Thyroid gland (tissue), 4 donors: ENCODE data around the gene DLGAP1. TPM values are rescaled to one million over a fixed set of nuclear protein-coding genes. Genes with fewer than 3 reads are reported as not detected.

ENCODE experiments used
- DNase-seq, 2 donors: peaks; one replicate each; pipeline ENCODE4 v3.0.0-alpha.2; 2019
- H3K27ac ChIP-seq, 3 donors: fragments of 200-600 bp; sonication (generic); 1 replicate in 2 of 3; 2 replicates in 1 of 3; pipeline ENCODE4 v1.5.1; 2016 to 2019; ENCODE audit warnings: mild to moderate bottlenecking in 1 of 3, moderate library complexity in 1 of 3
- H3K27me3 ChIP-seq: fragments of 200-600 bp; sonication (generic); one replicate; pipeline ENCODE4 v1.5.1; 2019
- H3K36me3 ChIP-seq, 2 donors: fragments of 200-600 bp; sonication (generic); one replicate each; pipeline ENCODE4 v1.5.1; 2016 to 2019
- H3K4me1 ChIP-seq, 2 donors: fragments of 200-600 bp; sonication (generic); one replicate each; pipeline ENCODE4 v1.5.1; 2017 to 2019
- H3K4me3 ChIP-seq, 3 donors: fragments of 200-600 bp; sonication (generic); replicated peaks in 1 of 3; 1 replicate in 2 of 3; 2 replicates in 1 of 3; pipeline ENCODE4 v1.5.1; 2016; ENCODE audit warnings: mild to moderate bottlenecking in 1 of 3
- H3K9me3 ChIP-seq: fragments of 200-600 bp; sonication (generic); one replicate; pipeline ENCODE4 v1.5.1; 2017
- CTCF ChIP-seq, 6 experiments: fragments of 200-600 bp in 3 of 6; fragments of 450-650 bp in 3 of 6; sonication (generic) in 3 of 6; IDR thresholded peaks; one replicate each; pipeline ENCODE4 v1.5.1; 2016 to 2019; ENCODE audit warnings: antibody characterized with exemption in 6 of 6, mild to moderate bottlenecking in 2 of 6, inconsistent platforms in 1 of 6, moderate library complexity in 1 of 6
- POLR2A ChIP-seq, 2 donors: fragments of 450-650 bp; IDR thresholded peaks; one replicate each; pipeline ENCODE4 v1.6.1; 2017; ENCODE audit warnings: antibody characterized with exemption in 2 of 2, mild to moderate bottlenecking in 2 of 2, moderate library complexity in 1 of 2
- WGBS, 2 donors: methylation state at CpG; one replicate each; pipeline ENCODE4 v1.1.5; 2017; 5-methylcytosine and 5-hydroxymethylcytosine counted together
- intact Hi-C: fragments of 100-400 bp; cut with DNase I; formaldehyde crosslinking; loops from one replicate; pipeline ENCODE4 v1.15.1; 2023
- total RNA-seq, 4 donors: library from RNA; depleted of rRNA; stranded (reverse); fragments of >200 nt; gene quantifications; one replicate each; pipeline ENCODE4 v1.2.3, GENCODE V29; 2016

The DLGAP1 gene
- total RNA-seq, 4 donors from 2014 or later, result 0.25 to 2.7 (median 0.77) TPM

- H3K4me1 ChIP-seq, result peaks cover 14 to 24% of the 10 kb centered on the region in 2 donors
- intact Hi-C loops, result no loop called here
- WGBS, 2 donors, result 62 to 74% methylated on average over 9 of the region's 9 CpGs
- H3K36me3 ChIP-seq, result no peaks in the 10 kb centered on the region
- TF ChIP-seq CTCF (IDR thresholded peaks at IDR 0.05), result no peak
- TF ChIP-seq POLR2A (IDR thresholded peaks at IDR 0.05), result no peak
- peak overlapping the region in 1 of 3 donors; percentile 45 for H3K27ac ChIP-seq
- no peaks in the 10 kb centered on the region for H3K9me3 ChIP-seq
- DNase-seq, result peak in 1 of 2 donors; percentile 31
- no peak overlapping the region for H3K4me3 ChIP-seq
- H3K27me3 ChIP-seq, result no peaks in the 10 kb centered on the region
Measured at GRCh38 chr18:3689986-3690763, 764.9 kb downstream of the DLGAP1 start.

DNA sequence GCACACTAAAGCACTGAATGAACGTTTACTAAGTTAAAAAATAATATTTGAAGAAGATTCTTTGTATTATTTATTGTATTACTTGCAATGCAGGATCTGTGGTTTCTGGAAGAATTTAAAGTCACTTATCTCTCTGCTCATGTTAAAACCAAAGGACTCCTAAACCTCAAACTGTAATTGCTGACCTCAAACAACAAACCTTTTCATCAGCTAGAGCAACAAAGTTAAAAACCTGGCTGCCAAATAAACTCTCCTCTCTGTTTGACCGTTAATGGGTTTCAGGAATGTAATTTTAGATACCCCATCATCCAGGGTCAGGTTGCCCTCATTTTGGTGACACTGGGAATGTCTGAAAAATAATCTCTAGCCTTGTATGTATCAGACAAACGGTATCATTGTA lies 766.0 kb downstream of the DLGAP1 start:
- DNase-seq, result no peak
- Histone ChIP-seq H3K4me3 (no peak overlapping the region), H3K9me3 (no peaks in the 10 kb centered on the region), H3K27me3 (no peaks in the 10 kb centered on the region), H3K4me1 (peaks cover 14 to 24% of the 10 kb centered on the region in 2 donors), H3K36me3 (no peaks in the 10 kb centered on the region), H3K27ac (peak overlapping the region in 1 of 3 donors; percentile 45)
- no peak for TF ChIP-seq CTCF (IDR thresholded peaks at IDR 0.05)
- TF ChIP-seq POLR2A (IDR thresholded peaks at IDR 0.05), result no peak
- WGBS, 2 donors, result 41 to 44% methylated on average over 3 of the region's 3 CpGs
- intact Hi-C loops, result no loop called here

- Histone ChIP-seq H3K27ac (peak overlapping the region in 1 of 3 donors; percentile 45), H3K4me1 (peaks cover 14 to 24% of the 10 kb centered on the region in 2 donors), H3K4me3 (no peak overlapping the region), H3K36me3 (no peaks in the 10 kb centered on the region), H3K9me3 (no peaks in the 10 kb centered on the region), H3K27me3 (no peaks in the 10 kb centered on the region)
- no peak for DNase-seq
- intact Hi-C loops, result no loop called here
- WGBS, 2 donors, result 48 to 50% methylated on average over 5 of the region's 5 CpGs
- TF ChIP-seq CTCF (IDR thresholded peaks at IDR 0.05) (no peak), POLR2A (IDR thresholded peaks at IDR 0.05) (no peak)
Measured at GRCh38 chr18:3688690-3689089, 766.4 kb downstream of the DLGAP1 start.

- no peak for TF ChIP-seq CTCF (IDR thresholded peaks at IDR 0.05)
- no peak for TF ChIP-seq POLR2A (IDR thresholded peaks at IDR 0.05)
- DNase-seq, result no peak
- WGBS, 2 donors, result 73 to 80% methylated on average over 3 of the region's 3 CpGs
- Histone ChIP-seq H3K9me3 (no peaks in the 10 kb centered on the region), H3K27me3 (no peaks in the 10 kb centered on the region), H3K4me1 (peaks cover 0 to 2% of the 10 kb centered on the region in 2 donors), H3K27ac (no peak overlapping the region), H3K36me3 (no peaks in the 10 kb centered on the region), H3K4me3 (no peak overlapping the region)
- intact Hi-C loops, result no loop called here
Measured at GRCh38 chr18:3683483-3683882, 771.6 kb downstream of the DLGAP1 start.

DNA sequence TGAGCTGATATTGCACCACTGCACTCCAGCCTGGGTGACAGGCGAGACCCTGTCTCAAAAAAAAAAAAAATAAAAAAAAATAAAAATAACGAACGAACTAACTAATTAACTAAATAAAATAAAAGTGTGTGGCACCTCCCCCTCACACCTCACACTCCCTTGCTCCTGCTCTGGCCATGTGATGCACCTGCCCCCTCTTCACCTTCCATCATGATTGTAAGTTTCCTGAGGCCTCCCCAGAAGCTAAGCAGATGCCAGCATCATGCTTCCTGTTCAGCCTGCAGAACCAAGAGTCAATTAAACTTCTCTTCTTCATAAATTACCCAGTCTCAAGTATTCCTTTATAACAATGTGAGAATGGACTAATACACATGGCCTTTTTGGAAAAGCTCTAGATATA lies 773.0 kb downstream of the DLGAP1 start:
- intact Hi-C loops, result no loop called here
- H3K4me3 ChIP-seq, result no peak overlapping the region
- H3K27ac ChIP-seq, result no peak overlapping the region
- WGBS, 2 donors, result 95 to 96% methylated on average over 3 of the region's 3 CpGs
- TF ChIP-seq CTCF (IDR thresholded peaks at IDR 0.05) (no peak), POLR2A (IDR thresholded peaks at IDR 0.05) (no peak)
- no peaks in the 10 kb centered on the region for H3K9me3 ChIP-seq
- no peaks in the 10 kb centered on the region for H3K27me3 ChIP-seq
- no peak for DNase-seq
- H3K36me3 ChIP-seq, result no peaks in the 10 kb centered on the region
- H3K4me1 ChIP-seq, result no peaks in the 10 kb centered on the region
